T-cell (primary cell): ENCODE results near the gene LINGO1. TPM values are rescaled to one million over a fixed set of nuclear protein-coding genes. Genes with fewer than 3 reads are reported as not detected.

Experiments
- ATAC-seq, 4 experiments: fragments of 200-7000 bp in 3 of 4; fragments of 150-1000 bp in 1 of 4; cut with Tn5 transposase; replicated peaks in 1 of 4; 1 replicate in 3 of 4; 2 replicates in 1 of 4; pipeline ENCODE4 v1.10.0; 2021; ENCODE audit warnings: moderate library complexity in 3 of 4, mild to moderate bottlenecking in 2 of 4, moderate number of reproducible peaks in 1 of 4
- CTCF ChIA-PET, 2 donors: fragments of 300-600 bp; sonication (Branson Sonifier 250); formaldehyde crosslinking; loops; one replicate each; lab custom pipeline; 2022; ENCODE audit warnings: antibody characterized with exemption in 2 of 2; lab: Charles Lee
- POLR2A ChIA-PET, 2 donors: fragments of 300-600 bp; sonication (Branson Sonifier 250); formaldehyde crosslinking; loops; one replicate each; lab custom pipeline; 2022; ENCODE audit warnings: antibody characterized with exemption in 2 of 2; lab: Charles Lee
- DNase-seq, 35 experiments: peaks; one replicate each; pipeline versions ENCODE4 v3.0.0 to v3.0.0-alpha.2; 2013 to 2023
- H3K27ac ChIP-seq: one replicate; pipeline ENCODE4 v1.5.1; 2013; ENCODE audit warnings: low read length
- H3K27me3 ChIP-seq, 2 experiments: replicated peaks in 1 of 2; 1 replicate in 1 of 2; 2 replicates in 1 of 2; pipeline versions ENCODE4 v1.6.1 to v1.7.0; 2013; ENCODE audit warnings: low read length in 1 of 2, mixed read lengths in 1 of 2; ENCODE audit not compliant: control insufficient read depth in 2 of 2, insufficient read depth in 2 of 2; ENCODE audit errors: extremely low read depth in 1 of 2
- H3K36me3 ChIP-seq, 2 donors: 1 replicate in 1 of 2; 2 replicates in 1 of 2; pipeline versions ENCODE4 v1.6.1 to v1.7.0; 2013; ENCODE audit warnings: low read length in 1 of 2; ENCODE audit not compliant: control insufficient read depth in 2 of 2, insufficient read depth in 1 of 2; ENCODE audit errors: extremely low read depth in 1 of 2
- H3K4me1 ChIP-seq, 2 experiments: 1 replicate in 1 of 2; 2 replicates in 1 of 2; pipeline versions ENCODE4 v1.6.1 to v1.7.0; 2013; ENCODE audit warnings: low read length in 2 of 2, mixed read lengths in 1 of 2; ENCODE audit not compliant: insufficient read depth in 2 of 2, control insufficient read depth in 1 of 2; ENCODE audit errors: extremely low read depth in 1 of 2
- H3K4me3 ChIP-seq, 2 donors: 1 replicate in 1 of 2; 2 replicates in 1 of 2; pipeline versions ENCODE4 v1.5.1 to v1.7.0; 2013; ENCODE audit warnings: mild to moderate bottlenecking in 2 of 2, low read length in 1 of 2, moderate library complexity in 1 of 2; ENCODE audit not compliant: control insufficient read depth in 1 of 2; ENCODE audit errors: extremely low read depth in 1 of 2
- H3K9me3 ChIP-seq: 2 replicates; pipeline ENCODE4 v1.7.0; 2013
- H3K27ac Mint-ChIP-seq, 2 donors: one replicate each; pipeline ENCODE4 v1.8.0; 2020 to 2021; ENCODE audit warnings: mild to moderate bottlenecking in 2 of 2, mixed read lengths in 2 of 2
- H3K27me3 Mint-ChIP-seq, 2 donors: one replicate each; pipeline ENCODE4 v1.8.0; 2021 to 2022; ENCODE audit warnings: mixed read lengths in 2 of 2
- H3K36me3 Mint-ChIP-seq: one replicate; pipeline ENCODE4 v1.8.0; 2021; ENCODE audit warnings: mixed read lengths
- H3K4me1 Mint-ChIP-seq, 3 donors: one replicate each; pipeline ENCODE4 v1.8.0; 2020 to 2022; ENCODE audit warnings: mixed read lengths in 3 of 3, mild to moderate bottlenecking in 1 of 3
- H3K4me3 Mint-ChIP-seq, 3 donors: one replicate each; pipeline ENCODE4 v1.8.0; 2020 to 2022; ENCODE audit warnings: mild to moderate bottlenecking in 3 of 3, mixed read lengths in 3 of 3, moderate library complexity in 3 of 3
- H3K9me3 Mint-ChIP-seq, 3 donors: one replicate each; pipeline ENCODE4 v1.8.0; 2020 to 2022; ENCODE audit warnings: mixed read lengths in 3 of 3
- WGBS: methylation state at CpG from one replicate; pipeline ENCODE4 v1.1.5; 2013; ENCODE audit warnings: missing lambda C conversion rate; ENCODE audit not compliant: insufficient coverage; 5-methylcytosine and 5-hydroxymethylcytosine counted together
- total RNA-seq, 35 experiments: library from RNA in 6 of 35; stranded (reverse) in 6 of 35; fragments of 120-200 nt in 1 of 35; gene quantifications; one replicate each; pipeline versions ENCODE4 v1.2.1 to v1.2.4 and lab custom pipeline; 2013 to 2026

Gene LINGO1
- total RNA-seq, 5 donors from 2014 or later (not counting 1 experiment from before 2014, with no cell fraction given), result 0.09 to 0.19 TPM; not detected in 3

DNA sequence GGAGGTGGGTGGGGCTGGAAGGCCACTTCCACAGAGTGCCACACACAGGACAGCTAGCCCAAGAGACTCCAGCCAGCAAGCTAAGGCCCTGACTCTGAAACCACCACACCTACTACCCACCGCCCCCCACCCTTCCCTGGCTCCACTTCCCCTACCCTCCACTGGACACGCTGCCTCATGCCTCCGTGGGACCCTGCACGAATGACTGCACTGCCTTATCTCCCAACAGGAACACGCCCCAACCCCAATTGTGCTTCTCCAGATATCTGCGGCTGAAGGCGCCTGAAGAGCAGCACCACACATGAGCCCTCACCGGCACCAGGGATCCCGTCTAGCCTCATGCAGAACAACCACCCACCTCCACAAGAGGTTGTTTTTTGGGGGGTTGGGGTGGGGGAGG is 2.7 kb downstream of the LINGO1 start:
- Histone ChIP-seq H3K27ac (no peak overlapping the region), H3K4me1 (peaks cover 0 to 20% of the 10 kb centered on the region in 2 experiments), H3K4me3 (no peak overlapping the region), H3K27me3 (peaks cover 7 to 68% of the 10 kb centered on the region in 2 experiments), H3K36me3 (no peaks in the 10 kb centered on the region), H3K9me3 (no peaks in the 10 kb centered on the region)
- no peak overlapping the region for H3K27ac Mint-ChIP-seq
- no peak overlapping the region for H3K4me3 Mint-ChIP-seq
- ATAC-seq (no peak), DNase-seq (no peak)
- H3K27me3 Mint-ChIP-seq, result peaks cover 30 to 36% of the 10 kb centered on the region in 2 donors
- peaks cover 9 to 13% (median 10%) of the 10 kb centered on the region in 3 donors for H3K4me1 Mint-ChIP-seq
- no peaks in the 10 kb centered on the region for H3K36me3 Mint-ChIP-seq
- 84% methylated on average over 5 of the region's 9 CpGs for whole genome bisulfite sequencing
- no peaks in the 10 kb centered on the region for H3K9me3 Mint-ChIP-seq
- CTCF ChIA-PET, result no interaction called here
- POLR2A ChIA-PET, result no interaction called here

DNA sequence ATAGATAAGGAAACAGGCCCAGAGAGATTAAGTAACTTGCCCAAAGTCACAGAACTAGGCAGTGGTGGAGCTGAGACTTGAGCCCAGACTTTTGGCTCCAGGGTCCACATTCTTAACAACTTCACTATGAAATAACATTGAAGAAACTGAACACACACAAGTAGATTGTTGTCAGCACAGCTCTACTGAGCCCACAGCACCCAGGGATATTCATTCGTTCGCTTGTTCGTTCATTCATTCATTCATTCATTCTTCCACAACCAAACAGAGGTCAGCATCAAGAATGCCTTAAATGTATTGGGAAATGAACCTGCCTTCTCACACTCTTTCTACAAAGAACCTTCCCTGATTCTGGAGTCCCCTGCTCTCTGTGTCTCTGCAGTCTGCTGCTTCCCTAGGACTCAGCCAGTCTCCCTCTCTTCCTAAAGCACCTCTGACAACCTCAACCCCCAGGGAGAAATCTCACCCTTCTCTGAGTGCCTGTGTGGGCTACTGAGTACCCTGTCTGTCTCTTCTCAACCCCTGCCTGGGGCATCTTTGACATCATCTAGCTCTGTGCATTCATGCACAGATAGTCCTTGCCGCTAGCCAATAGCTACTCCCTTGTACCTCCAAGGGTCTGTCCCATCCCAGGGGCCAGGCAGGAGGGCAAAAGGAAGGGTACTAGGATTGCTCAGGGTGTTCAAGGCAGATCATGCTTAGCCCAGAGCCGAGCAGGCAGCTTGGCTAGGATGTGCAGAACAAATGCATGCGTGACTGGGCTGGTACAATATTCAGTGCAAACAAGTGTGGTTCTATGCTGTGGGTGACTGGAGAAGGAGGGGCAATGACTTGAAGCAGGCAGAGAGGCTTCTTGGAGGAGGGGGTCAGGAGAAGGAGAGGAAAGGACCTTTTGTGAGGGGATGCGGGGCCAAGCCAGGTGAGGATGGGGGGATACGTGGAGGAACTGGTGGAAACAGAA is 3.4 kb downstream of the LINGO1 start:
- Mint-ChIP-seq H3K27me3 (peaks cover 29 to 32% of the 10 kb centered on the region in 2 donors), H3K27ac (no peak overlapping the region), H3K4me3 (no peak overlapping the region), H3K9me3 (no peaks in the 10 kb centered on the region), H3K4me1 (peaks cover 9 to 11% (median 9%) of the 10 kb centered on the region in 3 donors), H3K36me3 (no peaks in the 10 kb centered on the region)
- POLR2A ChIA-PET, result no interaction called here
- Histone ChIP-seq H3K36me3 (no peaks in the 10 kb centered on the region), H3K27me3 (peaks cover 7 to 68% of the 10 kb centered on the region in 2 experiments), H3K9me3 (no peaks in the 10 kb centered on the region), H3K27ac (no peak overlapping the region), H3K4me1 (peaks cover 0 to 14% of the 10 kb centered on the region in 2 experiments), H3K4me3 (no peak overlapping the region)
- 68% methylated on average over 5 of the region's 8 CpGs for WGBS
- ATAC-seq (no peak), DNase-seq (no peak)
- CTCF ChIA-PET, result no interaction called here

DNA sequence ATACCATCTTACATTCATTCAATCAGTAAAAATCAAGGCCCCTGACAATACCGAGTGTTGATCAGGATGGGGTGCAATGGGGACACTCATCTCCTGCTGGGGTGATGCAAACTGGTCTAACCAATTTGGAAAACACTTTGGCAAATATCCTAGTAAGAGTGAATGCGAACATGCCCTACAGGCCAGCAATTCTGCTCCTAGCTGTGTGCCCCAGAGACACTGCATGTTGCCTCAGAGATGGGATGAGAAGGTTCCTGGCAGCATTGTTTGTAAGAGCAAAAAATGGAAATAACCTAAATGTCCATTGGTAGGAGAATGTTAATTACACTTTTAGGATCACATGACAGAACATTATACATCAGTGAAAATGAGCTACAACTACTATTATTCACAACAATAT is 4.7 kb downstream of the LINGO1 start:
- DNase-seq (no peak), ATAC-seq (no peak)
- Mint-ChIP-seq H3K36me3 (no peaks in the 10 kb centered on the region), H3K9me3 (no peaks in the 10 kb centered on the region), H3K4me3 (no peak overlapping the region), H3K27ac (no peak overlapping the region), H3K4me1 (no peaks in the 10 kb centered on the region), H3K27me3 (peaks cover 21% of the 10 kb centered on the region in 2 donors)
- Histone ChIP-seq H3K9me3 (no peaks in the 10 kb centered on the region), H3K36me3 (no peaks in the 10 kb centered on the region), H3K27ac (no peak overlapping the region), H3K4me3 (no peak overlapping the region), H3K27me3 (peaks cover 7 to 58% of the 10 kb centered on the region in 2 experiments), H3K4me1 (peaks cover 0 to under 1% of the 10 kb centered on the region in 2 experiments)
- POLR2A ChIA-PET, result no interaction called here
- 100% methylated on average over 1 of the region's 2 CpGs for WGBS
- CTCF ChIA-PET, result no interaction called here

DNA sequence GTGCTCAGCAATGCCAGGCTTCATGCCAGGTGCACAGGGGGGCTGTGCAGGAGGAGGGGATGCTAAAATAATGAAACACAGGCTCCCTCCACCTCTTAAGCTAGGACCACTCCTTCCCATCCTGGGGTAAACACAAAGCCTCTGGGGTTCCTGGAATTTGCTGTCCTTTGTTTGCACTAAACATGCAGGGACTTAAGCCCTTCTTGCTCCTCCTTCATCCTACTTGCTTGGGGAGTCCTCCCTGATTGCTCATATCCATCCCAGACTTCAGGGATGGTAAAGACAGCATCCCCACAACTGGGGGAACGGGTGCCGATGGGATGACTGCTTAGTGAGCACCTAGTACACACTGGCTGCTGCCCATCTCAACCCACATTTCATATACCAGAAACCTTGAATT is 5.1 kb downstream of the LINGO1 start:
- DNase-seq (no peak), ATAC-seq (no peak)
- ChIA-PET POLR2A (no interaction called here), CTCF (no interaction called here)
- H3K36me3 Mint-ChIP-seq, result no peaks in the 10 kb centered on the region
- H3K4me1 Mint-ChIP-seq, result no peaks in the 10 kb centered on the region
- Histone ChIP-seq H3K27ac (no peak overlapping the region), H3K36me3 (no peaks in the 10 kb centered on the region), H3K27me3 (peaks cover 7 to 57% of the 10 kb centered on the region in 2 experiments), H3K9me3 (no peaks in the 10 kb centered on the region), H3K4me1 (no peaks in the 10 kb centered on the region), H3K4me3 (no peak overlapping the region)
- no peak overlapping the region for H3K27ac Mint-ChIP-seq
- H3K9me3 Mint-ChIP-seq, result no peaks in the 10 kb centered on the region
- H3K4me3 Mint-ChIP-seq, result no peak overlapping the region
- peaks cover 21% of the 10 kb centered on the region in 2 donors for H3K27me3 Mint-ChIP-seq
- 79% methylated on average over 2 of the region's 2 CpGs for WGBS

DNA sequence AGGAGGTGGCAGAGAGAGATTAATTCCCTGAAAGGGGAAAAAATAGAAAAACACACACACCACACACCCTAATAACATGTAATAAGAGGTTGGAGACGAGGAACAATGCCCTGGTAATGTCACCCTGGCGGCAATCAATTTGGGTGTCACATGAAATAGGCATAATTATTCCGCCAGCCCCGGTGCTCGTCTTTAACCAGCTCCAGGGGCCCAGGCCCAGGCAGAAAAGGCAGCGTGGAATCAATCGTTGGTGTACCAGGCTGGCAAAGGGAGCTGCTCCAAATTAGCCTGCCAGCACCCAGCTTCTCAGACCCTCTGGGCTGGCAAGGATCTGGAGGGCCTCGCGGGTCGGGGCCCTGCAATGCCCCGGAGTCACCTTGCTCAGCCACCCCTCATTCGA is 5.6 kb downstream of the LINGO1 start:
- no peak overlapping the region for H3K4me3 ChIP-seq
- ChIA-PET POLR2A (no interaction called here), CTCF (no interaction called here)
- WGBS, result 67% methylated on average over 11 of the region's 12 CpGs
- no peaks in the 10 kb centered on the region for H3K9me3 ChIP-seq
- DNase-seq (no peak), ATAC-seq (no peak)
- no peaks in the 10 kb centered on the region for H3K4me1 ChIP-seq
- no peaks in the 10 kb centered on the region for H3K36me3 ChIP-seq
- no peak overlapping the region for H3K27ac ChIP-seq
- H3K27me3 ChIP-seq, result peaks cover 7 to 63% of the 10 kb centered on the region in 2 experiments
- Mint-ChIP-seq H3K27me3 (peaks cover 21% of the 10 kb centered on the region in 2 donors), H3K4me1 (no peaks in the 10 kb centered on the region), H3K36me3 (no peaks in the 10 kb centered on the region), H3K27ac (no peak overlapping the region), H3K9me3 (no peaks in the 10 kb centered on the region), H3K4me3 (no peak overlapping the region)

DNA sequence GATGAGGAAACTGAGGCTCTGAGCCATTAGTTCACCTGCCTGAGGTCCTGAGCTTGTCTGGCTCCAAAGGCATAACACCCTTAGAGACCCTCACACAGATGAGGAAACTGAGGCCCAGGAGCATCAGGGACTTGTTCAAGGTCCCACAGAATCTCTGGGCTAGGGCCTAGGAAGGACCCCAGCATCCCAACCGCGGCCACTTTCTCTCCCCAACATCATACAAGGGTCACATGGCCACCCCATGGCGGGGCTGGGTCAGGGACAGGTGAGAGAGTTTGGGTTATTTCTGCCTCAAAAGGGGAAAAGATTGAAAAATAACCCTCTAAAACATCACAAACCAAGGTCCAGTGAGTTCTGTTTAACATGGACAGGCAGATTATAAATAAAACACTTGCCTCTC is 6.7 kb downstream of the LINGO1 start:
- DNase-seq (no peak), ATAC-seq (no peak)
- Mint-ChIP-seq H3K4me3 (no peak overlapping the region), H3K27me3 (peaks cover 15 to 21% of the 10 kb centered on the region in 2 donors), H3K9me3 (no peaks in the 10 kb centered on the region), H3K27ac (no peak overlapping the region), H3K4me1 (no peaks in the 10 kb centered on the region), H3K36me3 (no peaks in the 10 kb centered on the region)
- ChIA-PET CTCF (no interaction called here), POLR2A (no interaction called here)
- Histone ChIP-seq H3K36me3 (no peaks in the 10 kb centered on the region), H3K27me3 (peaks cover 7 to 58% of the 10 kb centered on the region in 2 experiments), H3K4me1 (no peaks in the 10 kb centered on the region), H3K9me3 (no peaks in the 10 kb centered on the region), H3K4me3 (no peak overlapping the region), H3K27ac (no peak overlapping the region)
- no CpG with 5 or more reads among the region's 3 CpGs for WGBS
